OCI-LY1 (cell line): Measurements from ENCODE around the gene HRH4.

Source experiments
- H2AFZ ChIP-seq: fragments of 200-600 bp; sonication (generic), shearing (Covaris generic); 2 replicates; pipeline ENCODE4 v1.6.0; 2014; ENCODE audit warnings: antibody characterized with exemption, mild to moderate bottlenecking, low read length
- H3F3A ChIP-seq: fragments of 200-600 bp; sonication (generic), shearing (Covaris generic); 2 replicates; pipeline ENCODE4 v1.6.0; 2014; ENCODE audit warnings: mild to moderate bottlenecking, antibody characterized with exemption, low read length, moderate library complexity; ENCODE audit not compliant: insufficient read depth
- H3K27ac ChIP-seq: fragments of 200-600 bp; sonication (generic); 2 replicates; pipeline ENCODE4 v1.5.1; 2014; ENCODE audit warnings: low read length, mixed run types, mild to moderate bottlenecking, low read depth; ENCODE audit not compliant: poor library complexity, severe bottlenecking
- H3K27me3 ChIP-seq: fragments of 200-600 bp; sonication (generic); 2 replicates; pipeline ENCODE4 v1.6.0; 2014; ENCODE audit warnings: antibody characterized with exemption, mild to moderate bottlenecking, low read length, moderate library complexity; ENCODE audit not compliant: insufficient read depth
- H3K36me3 ChIP-seq: fragments of 200-600 bp; sonication (generic); 2 replicates; pipeline ENCODE4 v1.6.1; 2014; ENCODE audit warnings: mild to moderate bottlenecking, antibody characterized with exemption, low read length, moderate library complexity, mixed read lengths; ENCODE audit not compliant: insufficient read depth
- H3K4me1 ChIP-seq: fragments of 200-600 bp; sonication (generic); 2 replicates; pipeline ENCODE4 v1.5.1; 2014; ENCODE audit warnings: mild to moderate bottlenecking, low read length, moderate library complexity; ENCODE audit not compliant: insufficient read depth, severe bottlenecking
- H3K4me2 ChIP-seq: fragments of 200-600 bp; sonication (generic), shearing (Covaris generic); 2 replicates; pipeline ENCODE4 v1.6.1; 2014; ENCODE audit warnings: low read length
- H3K4me3 ChIP-seq: fragments of 200-600 bp; sonication (generic); 2 replicates; pipeline ENCODE4 v1.5.1; 2014; ENCODE audit warnings: low read length, low read depth, mild to moderate bottlenecking, mixed read lengths; ENCODE audit not compliant: poor library complexity, severe bottlenecking
- H3K79me2 ChIP-seq: fragments of 200-600 bp; shearing (Covaris generic); 2 replicates; pipeline ENCODE4 v1.6.1; 2016; ENCODE audit warnings: mixed run types, low read length, mixed read lengths; ENCODE audit not compliant: insufficient read depth
- H3K9ac ChIP-seq: fragments of 200-600 bp; sonication (generic), shearing (Covaris generic); 2 replicates; pipeline ENCODE4 v1.6.1; 2014; ENCODE audit warnings: mild to moderate bottlenecking, low read length, mixed read lengths
- H3K9me2 ChIP-seq: fragments of 200-600 bp; sonication (generic), shearing (Covaris generic); 2 replicates; pipeline ENCODE4 v1.6.1; 2014; ENCODE audit warnings: low read depth, mild to moderate bottlenecking, low read length, mixed read lengths
- H3K9me3 ChIP-seq: fragments of 200-600 bp; shearing (Covaris generic); 2 replicates; pipeline ENCODE4 v1.6.1; 2014; ENCODE audit warnings: low read length, mixed read lengths
- H4K20me1 ChIP-seq: fragments of 200-600 bp; sonication (generic), shearing (Covaris generic); 2 replicates; pipeline ENCODE4 v1.6.0; 2016; ENCODE audit warnings: mild to moderate bottlenecking, low read length; ENCODE audit not compliant: insufficient read depth
- CTCF ChIP-seq: fragments of 200-600 bp; sonication (generic), shearing (Covaris generic); IDR thresholded peaks from 2 replicates; pipeline ENCODE4 v1.5.1; 2017; ENCODE audit warnings: mild to moderate bottlenecking, antibody characterized with exemption, low read length, moderate library complexity, mixed read lengths
- EZH2 ChIP-seq: fragments of 200-600 bp; sonication (generic), shearing (Covaris generic); IDR thresholded peaks from 2 replicates; pipeline ENCODE4 v1.8.0; 2017; ENCODE audit warnings: borderline replicate concordance, mixed run types, mild to moderate bottlenecking, antibody characterized with exemption, low read length, moderate library complexity, mixed read lengths

HRH4 gene

GRCh38 chr18:24514439-24514838 is 54.0 kb downstream of the HRH4 start:
- Histone ChIP-seq H3K9me3 (no peaks in the 10 kb centered on the region), H3K9me2 (no peaks in the 10 kb centered on the region), H3K4me3 (no peak overlapping the region), H4K20me1 (no peaks in the 10 kb centered on the region), H3F3A (no peaks in the 10 kb centered on the region), H3K36me3 (no peaks in the 10 kb centered on the region), H3K9ac (no peak overlapping the region), H3K27ac (no peak overlapping the region), H3K4me2 (no peak overlapping the region), H3K79me2 (no peaks in the 10 kb centered on the region), H2AFZ (no peak overlapping the region), H3K4me1 (no peaks in the 10 kb centered on the region), H3K27me3 (no peaks in the 10 kb centered on the region)
- TF ChIP-seq CTCF (peak; percentile 71), EZH2 (no peak)

- H4K20me1 ChIP-seq = no peaks in the 10 kb centered on the region
- no peak overlapping the region for H3K4me3 ChIP-seq
- H3K27ac ChIP-seq = no peak overlapping the region
- no peaks in the 10 kb centered on the region for H3K36me3 ChIP-seq
- H2AFZ ChIP-seq = no peak overlapping the region
- H3K9me2 ChIP-seq = no peaks in the 10 kb centered on the region
- no peaks in the 10 kb centered on the region for H3K79me2 ChIP-seq
- no peaks in the 10 kb centered on the region for H3K4me1 ChIP-seq
- H3K4me2 ChIP-seq = no peak overlapping the region
- H3K9me3 ChIP-seq = no peaks in the 10 kb centered on the region
- H3K27me3 ChIP-seq = no peaks in the 10 kb centered on the region
- no peak overlapping the region for H3K9ac ChIP-seq
- TF ChIP-seq EZH2 (no peak), CTCF (no peak)
- H3F3A ChIP-seq = no peaks in the 10 kb centered on the region
These were observed 55.3 kb downstream of the HRH4 start for GRCh38 chr18:24515721-24516120.

- Histone ChIP-seq H3K27ac (no peak overlapping the region), H3K9ac (no peak overlapping the region), H3K4me2 (no peak overlapping the region), H3K4me3 (no peak overlapping the region), H3K4me1 (no peaks in the 10 kb centered on the region), H3K27me3 (no peaks in the 10 kb centered on the region), H3K9me2 (no peaks in the 10 kb centered on the region), H4K20me1 (no peaks in the 10 kb centered on the region), H2AFZ (no peak overlapping the region), H3K9me3 (no peaks in the 10 kb centered on the region), H3F3A (no peaks in the 10 kb centered on the region), H3K79me2 (no peaks in the 10 kb centered on the region), H3K36me3 (no peaks in the 10 kb centered on the region)
- TF ChIP-seq EZH2 (no peak), CTCF (no peak)
These were observed 55.8 kb downstream of the HRH4 start for GRCh38 chr18:24516261-24516660.
